Brain microvascular endothelial cell (primary cell): ENCODE measurements around the gene AHRR.
"Not testable (repeated sequence)": the region's sequence is repeated elsewhere in the genome, so short reads cannot be mapped to it uniquely, and the experiment has no call there.

Experiments used
- DNase-seq: peaks from one replicate; pipeline ENCODE4 v3.0.0-alpha.2; 2020
- H3K27ac ChIP-seq: fragments of 250-450 bp; sonication (Bioruptor Pico); 2 replicates; pipeline ENCODE4 v1.5.1; 2020; ENCODE audit warnings: mild to moderate bottlenecking, moderate library complexity
- H3K27me3 ChIP-seq: fragments of 250-450 bp; sonication (Bioruptor Pico); replicated peaks from 2 replicates; pipeline ENCODE4 v1.5.1; 2020; ENCODE audit warnings: mild to moderate bottlenecking
- H3K36me3 ChIP-seq: fragments of 250-450 bp; sonication (Bioruptor Pico); replicated peaks from 2 replicates; pipeline ENCODE4 v1.5.1; 2020; ENCODE audit warnings: mild to moderate bottlenecking
- H3K4me3 ChIP-seq: 2 replicates; pipeline ENCODE4 v1.5.1; 2011; ENCODE audit warnings: low read depth, mild to moderate bottlenecking, control low read depth, low read length, moderate library complexity
- in situ Hi-C: cut with HindIII; loops from 2 replicates; pipeline ENCODE4 v1.10.0; 2017; ENCODE audit warnings: low sequenced_read_pairs, low pct_ligation_motif_present
- TF ChIP-seq, protein P1 (sequence below): IDR thresholded peaks from 2 replicates; pipeline ENCODE4 v1.5.1; 2011; ENCODE audit warnings: low read depth, mild to moderate bottlenecking, moderate library complexity, low read length, control low read depth, inconsistent platforms; ENCODE audit errors: missing control alignments

Gene AHRR

DNA sequence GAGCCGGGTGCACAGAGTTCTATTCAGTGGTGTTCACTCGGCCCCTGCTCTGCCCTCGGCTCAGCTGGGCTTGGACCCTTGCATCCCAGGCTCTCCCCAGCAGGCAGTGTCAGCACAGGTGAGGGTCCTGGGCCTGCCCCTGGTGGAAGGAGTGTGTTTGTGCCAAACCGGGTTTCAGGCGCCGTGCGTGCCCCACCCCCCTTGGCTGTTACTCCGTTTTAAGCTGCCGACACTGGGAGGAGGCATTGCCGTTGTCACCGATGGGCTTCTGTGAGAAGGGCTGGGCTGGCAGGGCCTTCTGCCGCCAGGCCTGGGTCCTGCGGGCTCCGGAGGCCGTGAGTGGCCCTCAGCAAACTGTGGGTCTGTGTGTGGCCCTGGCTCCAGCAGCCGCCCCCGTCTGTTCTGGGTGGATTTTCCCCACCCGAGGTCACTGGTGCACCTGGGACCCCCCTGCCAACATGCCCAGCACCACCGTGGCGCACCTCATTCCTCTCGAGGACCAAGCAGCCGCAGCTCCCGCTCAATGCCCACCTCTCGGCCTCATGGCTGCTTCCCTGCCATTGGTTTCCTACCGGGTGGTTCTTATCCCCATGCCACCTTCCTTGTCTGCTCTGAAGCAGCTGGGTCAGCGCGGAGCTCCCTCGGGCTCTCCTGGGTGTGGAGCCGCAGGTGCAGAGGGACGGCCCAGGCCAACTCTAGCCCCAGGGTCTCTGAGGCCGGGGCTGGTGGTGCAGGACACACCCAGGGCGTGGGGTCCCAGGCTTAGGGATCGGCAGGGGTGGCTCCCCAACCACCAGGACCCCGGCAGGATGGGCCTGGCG lies 77.2 kb downstream of the AHRR start:
- TF ChIP-seq, protein P1, sequence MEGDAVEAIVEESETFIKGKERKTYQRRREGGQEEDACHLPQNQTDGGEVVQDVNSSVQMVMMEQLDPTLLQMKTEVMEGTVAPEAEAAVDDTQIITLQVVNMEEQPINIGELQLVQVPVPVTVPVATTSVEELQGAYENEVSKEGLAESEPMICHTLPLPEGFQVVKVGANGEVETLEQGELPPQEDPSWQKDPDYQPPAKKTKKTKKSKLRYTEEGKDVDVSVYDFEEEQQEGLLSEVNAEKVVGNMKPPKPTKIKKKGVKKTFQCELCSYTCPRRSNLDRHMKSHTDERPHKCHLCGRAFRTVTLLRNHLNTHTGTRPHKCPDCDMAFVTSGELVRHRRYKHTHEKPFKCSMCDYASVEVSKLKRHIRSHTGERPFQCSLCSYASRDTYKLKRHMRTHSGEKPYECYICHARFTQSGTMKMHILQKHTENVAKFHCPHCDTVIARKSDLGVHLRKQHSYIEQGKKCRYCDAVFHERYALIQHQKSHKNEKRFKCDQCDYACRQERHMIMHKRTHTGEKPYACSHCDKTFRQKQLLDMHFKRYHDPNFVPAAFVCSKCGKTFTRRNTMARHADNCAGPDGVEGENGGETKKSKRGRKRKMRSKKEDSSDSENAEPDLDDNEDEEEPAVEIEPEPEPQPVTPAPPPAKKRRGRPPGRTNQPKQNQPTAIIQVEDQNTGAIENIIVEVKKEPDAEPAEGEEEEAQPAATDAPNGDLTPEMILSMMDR = no peak
- no peaks in the 10 kb centered on the region for H3K36me3 ChIP-seq
- H3K4me3 ChIP-seq = no peak overlapping the region
- H3K27ac ChIP-seq = peak overlapping the region; percentile 88
- in situ Hi-C loops = no loop called here
- DNase-seq = no peak
- H3K27me3 ChIP-seq = no peaks in the 10 kb centered on the region

- in situ Hi-C loops = no loop called here
- TF ChIP-seq, protein P1 = peak; percentile 11
- peak; percentile 93 for DNase-seq
- Histone ChIP-seq H3K36me3 (no peaks in the 10 kb centered on the region), H3K4me3 (peak overlapping the region; percentile 27), H3K27ac (peak overlapping the region; percentile 88), H3K27me3 (no peaks in the 10 kb centered on the region)
Observed at GRCh38 chr5:399296-400281, 78.1 kb downstream of the AHRR start.

- TF ChIP-seq, protein P1 = no peak
- no peaks in the 10 kb centered on the region for H3K36me3 ChIP-seq
- DNase-seq = no peak
- peak overlapping the region; percentile 27 for H3K4me3 ChIP-seq
- H3K27ac ChIP-seq = peak overlapping the region; percentile 88
- in situ Hi-C loops = no loop called here
- no peaks in the 10 kb centered on the region for H3K27me3 ChIP-seq
Observed at GRCh38 chr5:400282-401145, 79.0 kb downstream of the AHRR start.

DNA sequence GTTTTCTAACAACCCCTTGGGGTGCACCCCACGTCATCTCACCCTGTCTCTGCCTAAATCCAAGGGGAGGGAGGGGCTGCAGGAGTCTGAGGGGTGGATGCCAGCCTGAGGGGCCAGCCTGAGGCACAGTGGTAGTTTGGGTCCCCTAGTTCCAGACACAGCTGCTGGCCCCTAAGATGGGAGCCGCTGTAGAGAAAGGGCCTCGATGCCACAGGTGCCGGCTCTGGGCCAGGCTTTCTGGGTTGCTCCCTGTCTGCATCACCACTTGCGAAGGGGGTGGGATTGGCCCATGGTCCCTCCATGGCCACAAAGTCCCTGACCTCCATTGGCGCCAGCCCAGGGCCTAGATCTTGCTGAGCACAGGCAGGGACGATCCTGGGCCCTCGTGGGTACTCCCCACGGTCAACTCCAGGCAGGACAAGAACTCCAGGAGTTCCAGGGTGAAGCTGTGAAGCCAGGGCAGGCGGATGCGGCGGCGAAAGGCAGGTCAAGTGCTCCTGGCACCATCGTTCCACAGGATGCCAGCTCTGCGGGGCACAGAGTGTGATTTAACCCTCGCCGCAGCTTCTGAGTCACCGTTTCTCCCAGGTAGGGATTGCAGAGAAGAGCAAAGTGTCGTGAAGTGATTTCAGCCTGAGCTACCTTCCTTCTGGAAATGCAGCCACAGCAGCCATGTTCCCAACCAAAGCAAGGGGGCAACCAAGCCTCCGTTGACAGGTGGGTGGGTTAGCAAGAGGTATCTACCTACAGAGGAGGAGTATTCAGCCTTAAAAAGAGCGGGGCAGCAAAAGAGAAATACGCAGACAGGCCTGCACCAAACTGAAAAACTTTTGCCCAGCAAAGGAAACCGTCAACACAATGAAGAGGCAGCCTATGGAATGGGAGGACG lies 79.9 kb downstream of the AHRR start:
- no peak for DNase-seq
- in situ Hi-C loops = no loop called here
- Histone ChIP-seq H3K36me3 (no peaks in the 10 kb centered on the region), H3K27ac (no peak overlapping the region), H3K27me3 (no peaks in the 10 kb centered on the region), H3K4me3 (no peak overlapping the region)
- TF ChIP-seq, protein P1 = no peak

GRCh38 chr5:402219-402614 lies 80.7 kb downstream of the AHRR start:
- H3K27me3 ChIP-seq, DNase-seq, in situ Hi-C loops, H3K36me3 ChIP-seq, H3K4me3 ChIP-seq, H3K27ac ChIP-seq: not testable (repeated sequence)
